ENCODE data around the gene LIM2.

Gene LIM2

GRCh38 chr19:51365965-51366388 lies 21.8 kb downstream of the LIM2 start, which contains the start of gene ETFB:
TSS of gene ETFB (minus strand) at chr19:51366388. CDS start at chr19:51366326, 62 bp downstream.
- DNase-seq (ENCODE audit: low read depth), result no peak

- no peak for DNase-seq (ENCODE audit: low read depth)
These were observed 22.4 kb downstream of the LIM2 start for GRCh38 chr19:51365211-51365964.

- DNase-seq (ENCODE audit: low read depth), result no peak
These were observed 23.3 kb downstream of the LIM2 start for GRCh38 chr19:51364200-51365106.

- DNase-seq (ENCODE audit: low read depth), result no peak
These were observed 26.5 kb downstream of the LIM2 start for GRCh38 chr19:51361239-51361638.

- DNase-seq (ENCODE audit: low read depth), result no peak
These were observed 28.5 kb downstream of the LIM2 start for GRCh38 chr19:51359294-51359693.

- DNase-seq (ENCODE audit: low read depth), result no peak
These were observed 29.8 kb downstream of the LIM2 start for GRCh38 chr19:51357952-51358351.

GRCh38 chr19:51356159-51356801 lies 31.5 kb downstream of the LIM2 start:
- DNase-seq (ENCODE audit: low read depth), result no peak

GRCh38 chr19:51354742-51355148 lies 33.0 kb downstream of the LIM2 start:
- no peak for DNase-seq (ENCODE audit: low read depth)

GRCh38 chr19:51354103-51354741 lies 33.6 kb downstream of the LIM2 start:
- DNase-seq (ENCODE audit: low read depth), result no peak

- DNase-seq (ENCODE audit: low read depth), result no peak
These were observed 34.9 kb downstream of the LIM2 start for GRCh38 chr19:51352783-51353360.

GRCh38 chr19:51351266-51351990 lies 36.3 kb downstream of the LIM2 start:
- no peak for DNase-seq (ENCODE audit: low read depth)

- DNase-seq (ENCODE audit: low read depth), result no peak
These were observed 40.4 kb downstream of the LIM2 start for GRCh38 chr19:51347209-51347928.

- DNase-seq (ENCODE audit: low read depth), result no peak
These were observed 41.0 kb downstream of the LIM2 start for GRCh38 chr19:51346742-51347141.

GRCh38 chr19:51345076-51345620 lies 42.6 kb downstream of the LIM2 start:
- DNase-seq (ENCODE audit: low read depth), result no peak

GRCh38 chr19:51342631-51343569 lies 44.9 kb downstream of the LIM2 start:
- no peak for DNase-seq (ENCODE audit: low read depth)

GRCh38 chr19:51341976-51342580 lies 45.7 kb downstream of the LIM2 start, which contains the start of gene VSIG10L:
TSS of gene VSIG10L (minus strand) at chr19:51342139. CDS start at chr19:51342124, 15 bp downstream.
- no peak for DNase-seq (ENCODE audit: low read depth)

- no peak for DNase-seq (ENCODE audit: low read depth)
These were observed 46.7 kb downstream of the LIM2 start for GRCh38 chr19:51341066-51341465.

Data from T-helper 22 cell (primary cell).